Measurements from ENCODE around the gene ZCWPW1.

The ZCWPW1 gene

DNA sequence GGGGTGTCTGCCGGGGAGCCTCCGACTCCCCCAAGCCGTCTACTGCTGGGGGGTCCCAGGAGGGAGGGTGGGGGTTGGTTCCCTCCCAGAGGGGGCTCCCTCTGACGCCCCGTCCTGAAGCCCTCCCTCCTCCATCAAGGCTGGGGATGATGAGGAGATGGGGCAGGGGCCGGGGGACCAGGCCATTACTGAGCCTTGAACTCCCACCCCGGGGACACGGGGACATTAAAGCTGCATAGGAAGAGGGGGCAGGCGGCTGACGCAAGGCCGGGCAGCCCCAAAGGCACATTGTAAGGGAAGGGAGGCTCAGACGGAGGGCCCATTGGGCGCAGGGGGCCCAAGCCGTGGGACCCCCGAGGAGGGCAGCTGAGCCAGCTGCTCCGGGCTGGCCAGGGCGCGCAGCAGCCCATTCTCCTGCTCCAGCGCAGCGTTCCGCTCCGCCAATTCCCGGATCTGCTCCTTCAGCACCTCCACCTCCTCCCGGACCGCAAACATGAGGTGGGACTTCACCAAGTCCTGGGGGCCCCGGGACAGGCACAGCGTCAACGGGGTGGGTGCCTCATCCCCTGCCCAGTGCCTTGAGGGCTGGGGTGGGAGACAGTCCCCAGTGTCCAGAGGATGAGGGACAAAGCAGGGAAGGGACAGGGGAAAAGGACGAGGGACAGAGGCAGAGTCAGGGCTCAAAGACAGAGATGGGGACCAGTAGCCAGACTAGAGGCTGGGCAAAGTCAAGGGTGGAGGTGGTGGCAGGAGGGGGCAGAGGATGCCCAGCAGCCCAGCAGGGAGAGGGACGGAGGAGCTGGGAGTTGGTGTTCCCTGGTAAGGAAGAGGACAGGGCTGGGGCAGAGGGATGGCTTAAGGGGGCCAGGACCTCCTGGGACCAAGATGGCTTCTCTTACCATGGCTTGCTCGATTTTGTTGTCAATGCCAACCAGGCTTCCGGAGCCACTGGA lies 38.4 kb upstream of the ZCWPW1 start:
- no peaks in the 10 kb centered on the region for H3K36me3 ChIP-seq

DNA sequence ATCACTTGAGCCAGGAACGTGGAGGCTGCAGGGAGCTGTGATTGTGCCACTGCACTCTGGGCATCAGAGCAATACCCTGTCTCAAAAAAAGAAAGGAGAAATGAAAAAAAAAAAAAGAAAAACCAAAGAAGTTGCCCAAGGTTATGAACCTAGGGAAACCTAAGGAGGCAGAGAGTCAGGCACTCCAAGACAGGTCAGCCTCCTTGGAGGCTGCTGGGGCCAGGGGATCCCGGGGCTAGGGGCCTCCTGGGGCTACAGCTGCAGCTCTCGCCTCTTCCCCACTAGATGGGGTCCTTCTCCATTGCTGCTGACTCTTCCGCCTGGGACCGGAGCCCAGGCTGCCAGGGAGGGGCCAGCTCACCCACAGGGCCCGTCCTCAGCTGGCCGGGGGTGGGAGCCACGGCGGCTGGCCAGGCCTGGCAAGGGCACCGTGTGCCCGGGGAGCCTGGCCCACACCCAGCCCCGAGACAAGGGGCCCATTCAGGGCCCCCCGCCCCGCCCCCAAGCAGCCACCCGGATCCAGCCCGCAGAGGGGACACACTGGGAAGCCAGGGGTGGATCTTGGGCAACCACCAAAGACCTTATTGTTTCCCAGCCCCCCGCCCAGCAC lies 37.3 kb upstream of the ZCWPW1 start:
- no peak overlapping the region for H3K27ac ChIP-seq
- peak; percentile 71 for DNase-seq

More for the DNA sequence above, 38.4 kb upstream of the ZCWPW1 start:
- TF ChIP-seq, protein P1, sequence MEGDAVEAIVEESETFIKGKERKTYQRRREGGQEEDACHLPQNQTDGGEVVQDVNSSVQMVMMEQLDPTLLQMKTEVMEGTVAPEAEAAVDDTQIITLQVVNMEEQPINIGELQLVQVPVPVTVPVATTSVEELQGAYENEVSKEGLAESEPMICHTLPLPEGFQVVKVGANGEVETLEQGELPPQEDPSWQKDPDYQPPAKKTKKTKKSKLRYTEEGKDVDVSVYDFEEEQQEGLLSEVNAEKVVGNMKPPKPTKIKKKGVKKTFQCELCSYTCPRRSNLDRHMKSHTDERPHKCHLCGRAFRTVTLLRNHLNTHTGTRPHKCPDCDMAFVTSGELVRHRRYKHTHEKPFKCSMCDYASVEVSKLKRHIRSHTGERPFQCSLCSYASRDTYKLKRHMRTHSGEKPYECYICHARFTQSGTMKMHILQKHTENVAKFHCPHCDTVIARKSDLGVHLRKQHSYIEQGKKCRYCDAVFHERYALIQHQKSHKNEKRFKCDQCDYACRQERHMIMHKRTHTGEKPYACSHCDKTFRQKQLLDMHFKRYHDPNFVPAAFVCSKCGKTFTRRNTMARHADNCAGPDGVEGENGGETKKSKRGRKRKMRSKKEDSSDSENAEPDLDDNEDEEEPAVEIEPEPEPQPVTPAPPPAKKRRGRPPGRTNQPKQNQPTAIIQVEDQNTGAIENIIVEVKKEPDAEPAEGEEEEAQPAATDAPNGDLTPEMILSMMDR (IDR thresholded peaks at IDR 0.05; ENCODE audit: low read depth, low read length) = no peak
- DNase-seq = no peak
- H3K27ac ChIP-seq = no peak overlapping the region
- no peaks in the 10 kb centered on the region for H3K27me3 ChIP-seq (ENCODE audit: insufficient read depth, low read depth, severe bottlenecking)
- H3K4me3 ChIP-seq (ENCODE audit: low read depth, low read length) = no peak overlapping the region
- no peaks in the 10 kb centered on the region for H3K9me3 ChIP-seq (ENCODE audit: severe bottlenecking)

GRCh38 chr7:100465299-100465698 lies 36.8 kb upstream of the ZCWPW1 start:
- H3K36me3 ChIP-seq = no peaks in the 10 kb centered on the region
- DNase-seq = no peak
- TF ChIP-seq, protein P1 (IDR thresholded peaks at IDR 0.05; ENCODE audit: low read depth, low read length) = no peak
- no peaks in the 10 kb centered on the region for H3K27me3 ChIP-seq (ENCODE audit: insufficient read depth, low read depth, severe bottlenecking)
- no peak overlapping the region for H3K27ac ChIP-seq
- no peak overlapping the region for H3K4me3 ChIP-seq (ENCODE audit: low read depth, low read length)
- H3K9me3 ChIP-seq (ENCODE audit: severe bottlenecking) = no peaks in the 10 kb centered on the region

More for the DNA sequence above, 37.3 kb upstream of the ZCWPW1 start:
- TF ChIP-seq, protein P1 (IDR thresholded peaks at IDR 0.05; ENCODE audit: low read depth, low read length) = peak; percentile 87
- Histone ChIP-seq H3K36me3 (no peaks in the 10 kb centered on the region), H3K4me3 (ENCODE audit: low read depth, low read length) (no peak overlapping the region), H3K27me3 (ENCODE audit: insufficient read depth, low read depth, severe bottlenecking) (no peaks in the 10 kb centered on the region), H3K9me3 (ENCODE audit: severe bottlenecking) (no peaks in the 10 kb centered on the region)

GRCh38 chr7:100464791-100465190 lies 36.3 kb upstream of the ZCWPW1 start:
- Histone ChIP-seq H3K9me3 (ENCODE audit: severe bottlenecking) (no peaks in the 10 kb centered on the region), H3K36me3 (no peaks in the 10 kb centered on the region), H3K27me3 (ENCODE audit: insufficient read depth, low read depth, severe bottlenecking) (no peaks in the 10 kb centered on the region), H3K27ac (no peak overlapping the region), H3K4me3 (ENCODE audit: low read depth, low read length) (no peak overlapping the region)
- TF ChIP-seq, protein P1 (IDR thresholded peaks at IDR 0.05; ENCODE audit: low read depth, low read length) = no peak
- no peak for DNase-seq

- Histone ChIP-seq H3K4me3 (ENCODE audit: low read depth, low read length) (no peak within 1 kb of the TSS), H3K27ac (no peak within 1 kb of the TSS), H3K27me3 (ENCODE audit: insufficient read depth, low read depth, severe bottlenecking) (no peaks in the 10 kb centered on the region), H3K9me3 (ENCODE audit: severe bottlenecking) (no peaks in the 10 kb centered on the region), H3K36me3 (no peaks in the 10 kb centered on the region; the same call in 1 of the 2 replicates)
- no peak for DNase-seq
- TF ChIP-seq, protein P1 (IDR thresholded peaks at IDR 0.05; ENCODE audit: low read depth, low read length) = no peak
These were observed 35.7 kb upstream of the ZCWPW1 start, which contains the start of gene SPACDR for GRCh38 chr7:100464210-100464660. Gene SPACDR (minus strand): TSS chr7:100464260. CDS start chr7:100464025, 235 bp downstream.
